GM19351 (cell line): ENCODE measurements around the gene ATXN3L.

Source experiments
- ATAC-seq: cut with Tn5 transposase; IDR thresholded peaks from one replicate; pipeline ENCODE4 v1.9.1; 2021; ENCODE audit warnings: mild to moderate bottlenecking, moderate library complexity; ENCODE audit not compliant: unreplicated experiment

ATXN3L gene

GRCh38 chrX:13319953-13320352 is at the start of gene ATXN3L:
TSS of gene ATXN3L (minus strand) at chrX:13320053. CDS start at chrX:13319934, 119 bp downstream.
- no peak for ATAC-seq

- ATAC-seq, result no peak
These were observed 49.6 kb upstream of the ATXN3L start for GRCh38 chrX:13369256-13370030.

- ATAC-seq, result no peak
These were observed 48.1 kb upstream of the ATXN3L start for GRCh38 chrX:13367950-13368349.

- ATAC-seq, result no peak
These were observed 46.8 kb upstream of the ATXN3L start for GRCh38 chrX:13366698-13367097.

GRCh38 chrX:13365161-13365560 is 45.3 kb upstream of the ATXN3L start:
- no peak for ATAC-seq

GRCh38 chrX:13364230-13364857 is 44.5 kb upstream of the ATXN3L start:
- ATAC-seq, result no peak

GRCh38 chrX:13360146-13360545 is 40.3 kb upstream of the ATXN3L start:
- no peak for ATAC-seq

GRCh38 chrX:13357925-13358324 is 38.1 kb upstream of the ATXN3L start:
- no peak for ATAC-seq

- no peak for ATAC-seq
These were observed 26.8 kb upstream of the ATXN3L start for GRCh38 chrX:13346646-13347045.

GRCh38 chrX:13345438-13345837 is 25.6 kb upstream of the ATXN3L start:
- ATAC-seq, result no peak

GRCh38 chrX:13345037-13345436 is 25.2 kb upstream of the ATXN3L start:
- ATAC-seq, result no peak

GRCh38 chrX:13341491-13342101 is 21.7 kb upstream of the ATXN3L start:
- no peak for ATAC-seq

GRCh38 chrX:13340182-13340791 is 20.4 kb upstream of the ATXN3L start:
- no peak for ATAC-seq

- no peak for ATAC-seq
These were observed 19.8 kb upstream of the ATXN3L start for GRCh38 chrX:13339607-13340006.

GRCh38 chrX:13338996-13339515 is 19.2 kb upstream of the ATXN3L start:
- no peak for ATAC-seq

- no peak for ATAC-seq
These were observed 14.6 kb upstream of the ATXN3L start for GRCh38 chrX:13334491-13334890.

GRCh38 chrX:13330446-13330845 is 10.6 kb upstream of the ATXN3L start:
- ATAC-seq, result no peak

GRCh38 chrX:13327666-13328065 is 7.8 kb upstream of the ATXN3L start:
- ATAC-seq, result no peak

- no peak for ATAC-seq
These were observed 3.4 kb upstream of the ATXN3L start for GRCh38 chrX:13323241-13323640.

- ATAC-seq, result no peak
These were observed 2.5 kb downstream of the ATXN3L start for GRCh38 chrX:13317366-13317765.

- no peak for ATAC-seq
These were observed 8.3 kb downstream of the ATXN3L start for GRCh38 chrX:13311560-13311959.
